Measurements from ENCODE around the gene TCP1.

- TF ChIP-seq CTCF (IDR thresholded peaks at IDR 0.05; ENCODE audit: insufficient read depth, low read length, poor library complexity, severe bottlenecking) (no peak), EZH2phosphoT487 (conservative IDR thresholded peaks at IDR 0.05; ENCODE audit: low read length) (no peak)
Measured at GRCh38 chr6:159758031-159759001, 31.1 kb downstream of the TCP1 start.

Data from SU-DHL-6 (cell line).